MM.1S (cell line): ENCODE data around the gene SPPL3.

Experiments used
- DNase-seq: peaks from one replicate; pipeline ENCODE4 v3.0.0-alpha.2; 2015
- H2AFZ ChIP-seq: fragments of 300-600 bp; sonication (generic); 2 replicates; pipeline ENCODE4 v1.6.0; 2016; ENCODE audit warnings: antibody characterized with exemption, low read length
- H3F3A ChIP-seq: fragments of 300-600 bp; sonication (generic); 2 replicates; pipeline ENCODE4 v1.6.1; 2016; ENCODE audit warnings: mild to moderate bottlenecking, antibody characterized with exemption, low read length, moderate library complexity, mixed read lengths; ENCODE audit not compliant: insufficient read depth
- H3K27ac ChIP-seq: fragments of 300-600 bp; sonication (generic); 2 replicates; pipeline ENCODE4 v1.5.1; 2016; ENCODE audit warnings: mild to moderate bottlenecking, low read length
- H3K27me3 ChIP-seq: fragments of 300-600 bp; sonication (generic); replicated peaks from 2 replicates; pipeline ENCODE4 v1.6.0; 2016; ENCODE audit warnings: low read length; ENCODE audit not compliant: insufficient read depth
- H3K36me3 ChIP-seq: fragments of 300-600 bp; sonication (generic); replicated peaks from 2 replicates; pipeline ENCODE4 v1.6.1; 2016; ENCODE audit warnings: mild to moderate bottlenecking, low read length, mixed read lengths; ENCODE audit not compliant: insufficient read depth
- H3K4me1 ChIP-seq: fragments of 300-600 bp; sonication (generic); 2 replicates; pipeline ENCODE4 v1.6.1; 2016; ENCODE audit warnings: low read length, mixed read lengths
- H3K4me2 ChIP-seq: fragments of 300-600 bp; sonication (generic); 2 replicates; pipeline ENCODE4 v1.6.0; 2016; ENCODE audit warnings: low read depth, low read length
- H3K4me3 ChIP-seq: fragments of 300-600 bp; sonication (generic); 2 replicates; pipeline ENCODE4 v1.5.1; 2016; ENCODE audit warnings: low read length, mixed read lengths
- H3K79me2 ChIP-seq: fragments of 300-600 bp; sonication (generic); 2 replicates; pipeline ENCODE4 v1.6.1; 2016; ENCODE audit warnings: mixed run types, low read length, mixed read lengths
- H3K9ac ChIP-seq: fragments of 300-600 bp; sonication (generic); 2 replicates; pipeline ENCODE4 v1.6.1; 2016; ENCODE audit warnings: low read length, mixed read lengths
- H3K9me2 ChIP-seq: fragments of 300-600 bp; sonication (generic); replicated peaks from 2 replicates; pipeline ENCODE4 v1.6.1; 2016; ENCODE audit warnings: mild to moderate bottlenecking, low read length, mixed read lengths; ENCODE audit not compliant: insufficient read depth
- H3K9me3 ChIP-seq: fragments of 300-600 bp; sonication (generic); replicated peaks from 2 replicates; pipeline ENCODE4 v1.6.1; 2016; ENCODE audit warnings: mild to moderate bottlenecking, low read length, mixed read lengths; ENCODE audit not compliant: insufficient read depth
- H4K20me1 ChIP-seq: fragments of 300-600 bp; sonication (generic); 2 replicates; pipeline ENCODE4 v1.6.1; 2016; ENCODE audit warnings: mild to moderate bottlenecking, low read length, moderate library complexity, mixed read lengths; ENCODE audit not compliant: insufficient read depth
- EZH2 ChIP-seq: fragments of 300-600 bp; sonication (generic); optimal IDR thresholded peaks from 2 replicates; pipeline ENCODE3; 2017; ENCODE audit warnings: low read depth, mild to moderate bottlenecking, antibody characterized with exemption, low read length, mixed read lengths
- EZH2phosphoT487 ChIP-seq: fragments of 300-600 bp; sonication (generic); IDR thresholded peaks from 2 replicates; pipeline ENCODE4 v1.6.1; 2018; ENCODE audit warnings: antibody characterized with exemption, low read length
- TF ChIP-seq, protein P1 (sequence below): fragments of 300-600 bp; sonication (generic); IDR thresholded peaks from 2 replicates; pipeline ENCODE4 v1.5.1; 2016; ENCODE audit warnings: antibody characterized with exemption, low read length, mixed read lengths

Gene SPPL3

GRCh38 chr12:120849765-120850164 lies 54.4 kb downstream of the SPPL3 start:
- H3K4me1 ChIP-seq, result peaks cover 50% of the 10 kb centered on the region
- peaks cover 21% of the 10 kb centered on the region for H3F3A ChIP-seq
- H3K9me2 ChIP-seq, result no peaks in the 10 kb centered on the region
- peaks cover 59% of the 10 kb centered on the region for H3K79me2 ChIP-seq
- H3K27me3 ChIP-seq, result no peaks in the 10 kb centered on the region
- no peaks in the 10 kb centered on the region for H3K36me3 ChIP-seq
- no peaks in the 10 kb centered on the region for H3K9me3 ChIP-seq
- H3K4me3 ChIP-seq, result no peak overlapping the region
- no peak for DNase-seq
- TF ChIP-seq, protein P1, sequence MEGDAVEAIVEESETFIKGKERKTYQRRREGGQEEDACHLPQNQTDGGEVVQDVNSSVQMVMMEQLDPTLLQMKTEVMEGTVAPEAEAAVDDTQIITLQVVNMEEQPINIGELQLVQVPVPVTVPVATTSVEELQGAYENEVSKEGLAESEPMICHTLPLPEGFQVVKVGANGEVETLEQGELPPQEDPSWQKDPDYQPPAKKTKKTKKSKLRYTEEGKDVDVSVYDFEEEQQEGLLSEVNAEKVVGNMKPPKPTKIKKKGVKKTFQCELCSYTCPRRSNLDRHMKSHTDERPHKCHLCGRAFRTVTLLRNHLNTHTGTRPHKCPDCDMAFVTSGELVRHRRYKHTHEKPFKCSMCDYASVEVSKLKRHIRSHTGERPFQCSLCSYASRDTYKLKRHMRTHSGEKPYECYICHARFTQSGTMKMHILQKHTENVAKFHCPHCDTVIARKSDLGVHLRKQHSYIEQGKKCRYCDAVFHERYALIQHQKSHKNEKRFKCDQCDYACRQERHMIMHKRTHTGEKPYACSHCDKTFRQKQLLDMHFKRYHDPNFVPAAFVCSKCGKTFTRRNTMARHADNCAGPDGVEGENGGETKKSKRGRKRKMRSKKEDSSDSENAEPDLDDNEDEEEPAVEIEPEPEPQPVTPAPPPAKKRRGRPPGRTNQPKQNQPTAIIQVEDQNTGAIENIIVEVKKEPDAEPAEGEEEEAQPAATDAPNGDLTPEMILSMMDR, result no peak
- TF ChIP-seq EZH2 (no peak), EZH2phosphoT487 (no peak)
- H3K27ac ChIP-seq, result peak overlapping the region; percentile 18; the same call in 1 of the 2 replicates
- no peaks in the 10 kb centered on the region for H4K20me1 ChIP-seq
- no peak overlapping the region for H3K9ac ChIP-seq
- no peak overlapping the region for H2AFZ ChIP-seq
- H3K4me2 ChIP-seq, result no peak overlapping the region

- peak; percentile 42 for DNase-seq
- no peaks in the 10 kb centered on the region for H3K36me3 ChIP-seq
- no peak overlapping the region for H3K4me3 ChIP-seq
- H3F3A ChIP-seq, result peaks cover 21% of the 10 kb centered on the region
- TF ChIP-seq, protein P1, result no peak
- TF ChIP-seq EZH2 (no peak), EZH2phosphoT487 (no peak)
- H3K27ac ChIP-seq, result peak overlapping the region; percentile 84
- H3K27me3 ChIP-seq, result no peaks in the 10 kb centered on the region
- peak overlapping the region; percentile 46 for H3K4me2 ChIP-seq
- peaks cover 66% of the 10 kb centered on the region for H3K79me2 ChIP-seq
- H2AFZ ChIP-seq, result no peak overlapping the region
- no peaks in the 10 kb centered on the region for H4K20me1 ChIP-seq
- H3K4me1 ChIP-seq, result peaks cover 54% of the 10 kb centered on the region
- H3K9me3 ChIP-seq, result no peaks in the 10 kb centered on the region
- H3K9ac ChIP-seq, result peak overlapping the region; percentile 14; the same call in 1 of the 2 replicates
- H3K9me2 ChIP-seq, result no peaks in the 10 kb centered on the region
These were observed 56.3 kb downstream of the SPPL3 start for GRCh38 chr12:120847814-120848213.

- no peak for TF ChIP-seq EZH2
- no peak for TF ChIP-seq EZH2phosphoT487
- TF ChIP-seq, protein P1, result no peak
- DNase-seq, result peak; percentile 81
- peaks cover 55% of the 10 kb centered on the region for H3K4me1 ChIP-seq
- no peak overlapping the region; the same call in 1 of the 2 replicates for H3K9ac ChIP-seq
- H4K20me1 ChIP-seq, result no peaks in the 10 kb centered on the region
- no peak overlapping the region for H2AFZ ChIP-seq
- H3K27me3 ChIP-seq, result no peaks in the 10 kb centered on the region
- H3K4me3 ChIP-seq, result no peak overlapping the region
- no peaks in the 10 kb centered on the region for H3K9me2 ChIP-seq
- H3K27ac ChIP-seq, result peak overlapping the region; percentile 84; the same call in 1 of the 2 replicates
- peaks cover 21% of the 10 kb centered on the region for H3F3A ChIP-seq
- no peaks in the 10 kb centered on the region for H3K9me3 ChIP-seq
- no peaks in the 10 kb centered on the region for H3K36me3 ChIP-seq
- peaks cover 68% of the 10 kb centered on the region for H3K79me2 ChIP-seq
- H3K4me2 ChIP-seq, result peak overlapping the region; percentile 46; the same call in 1 of the 2 replicates
These were observed 56.8 kb downstream of the SPPL3 start for GRCh38 chr12:120847392-120847791.
